A549 treated with dexamethasone at 1 μM for 4 hours (cell line): ENCODE results near the gene MYO1F. TPM values are rescaled to one million over a fixed set of nuclear protein-coding genes. Genes with fewer than 3 reads are reported as not detected.

Source experiments
- total RNA-seq: library from RNA; stranded (reverse); fragments of 200-300 nt; extraction: Qiagen RNA extraction; gene quantifications from 5 replicates; pipeline ENCODE4 v1.2.3, GENCODE V29; 2022

Gene MYO1F
- total RNA-seq = 0.22 to 0.39 TPM (median 0.28 TPM) in 5 replicates

GRCh38 chr19:8577247-8577646 lies at the start of gene MYO1F:
Gene MYO1F (minus strand): TSS chr19:8577442. CDS start chr19:8577309, 133 bp downstream.

GRCh38 chr19:8610041-8610935 lies 33.0 kb upstream of the MYO1F start, which contains the start of gene ADAMTS10:
Gene ADAMTS10 (minus strand): TSS chr19:8610715. CDS start chr19:8605710, 5,005 bp downstream.

GRCh38 chr19:8513687-8514504 lies 63.3 kb downstream of the MYO1F start, which contains the start of gene ZNF414:
Gene ZNF414 (minus strand): TSS chr19:8514167. CDS start chr19:8514046, 121 bp downstream.

Other genes starting within 250 kb of the MYO1F start
- 5.9 to 7.3 TPM (median 6.7 TPM) in 5 replicates for gene KANK3, start 234.2 kb downstream of the MYO1F start, total RNA-seq
- 529 to 725 TPM (median 587 TPM) in 5 replicates for gene ANGPTL4, start 213.3 kb downstream of the MYO1F start, total RNA-seq
- 95.9 to 109 TPM (median 100 TPM) in 5 replicates for gene RAB11B, start 187.1 kb downstream of the MYO1F start, total RNA-seq
- gene MARCHF2, start 164.1 kb downstream of the MYO1F start, total RNA-seq = 14.6 to 20.3 TPM (median 19.3 TPM) in 5 replicates
- 225 to 256 TPM (median 253 TPM) in 5 replicates for gene HNRNPM, start 132.5 kb downstream of the MYO1F start, total RNA-seq
- 0.10 to 0.27 TPM (median 0.17 TPM) in 5 replicates for gene PRAM1, start 74.8 kb downstream of the MYO1F start, total RNA-seq
- 13.9 to 19.6 TPM (median 17.6 TPM) in 5 replicates for gene ZNF414, start 63.3 kb downstream of the MYO1F start, total RNA-seq
- gene ADAMTS10, start 33.3 kb upstream of the MYO1F start, total RNA-seq = 6.8 to 13.7 TPM (median 12.5 TPM) in 5 replicates
- not detected in 5 replicates for gene NFILZ, start 53.2 kb upstream of the MYO1F start, total RNA-seq
- gene ACTL9, start 121.4 kb upstream of the MYO1F start, total RNA-seq = not detected in 5 replicates
- not detected in 5 replicates for gene OR2Z1, start 144.2 kb upstream of the MYO1F start, total RNA-seq